ENCODE measurements around the gene CGB8.

DNA sequence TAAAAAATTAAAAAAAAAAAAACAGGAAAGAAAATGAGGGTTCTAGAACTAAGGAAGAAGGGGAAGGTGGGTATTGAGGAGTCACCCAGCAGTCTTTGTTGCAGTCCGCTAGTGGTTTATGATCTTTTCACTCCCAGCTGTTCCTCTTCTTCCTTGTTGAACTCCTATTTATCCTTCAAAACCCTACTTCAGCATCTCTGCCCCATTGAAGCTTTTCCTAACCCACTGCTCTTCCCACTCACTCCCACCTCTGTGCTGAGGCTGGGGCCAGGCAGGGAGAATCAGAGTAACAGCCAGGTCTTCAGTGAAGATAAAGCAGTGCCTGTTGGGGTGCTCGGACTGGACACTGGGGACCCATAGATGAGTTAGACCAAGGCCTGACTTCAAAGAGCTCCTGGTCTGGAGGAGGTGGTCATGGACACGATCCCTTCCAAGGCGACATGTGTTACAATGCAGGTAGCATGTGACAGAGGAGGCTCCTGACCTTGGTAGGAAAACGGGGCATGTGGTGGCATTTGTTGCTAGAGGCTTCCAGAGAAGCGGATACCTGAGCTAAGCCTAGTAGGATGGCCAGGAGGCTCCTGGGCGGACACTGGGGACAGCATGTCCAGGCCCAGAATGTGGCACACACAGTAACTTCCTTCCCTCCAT, 43.8 kb downstream of the CGB8 start:
- TF ChIP-seq, protein P1, sequence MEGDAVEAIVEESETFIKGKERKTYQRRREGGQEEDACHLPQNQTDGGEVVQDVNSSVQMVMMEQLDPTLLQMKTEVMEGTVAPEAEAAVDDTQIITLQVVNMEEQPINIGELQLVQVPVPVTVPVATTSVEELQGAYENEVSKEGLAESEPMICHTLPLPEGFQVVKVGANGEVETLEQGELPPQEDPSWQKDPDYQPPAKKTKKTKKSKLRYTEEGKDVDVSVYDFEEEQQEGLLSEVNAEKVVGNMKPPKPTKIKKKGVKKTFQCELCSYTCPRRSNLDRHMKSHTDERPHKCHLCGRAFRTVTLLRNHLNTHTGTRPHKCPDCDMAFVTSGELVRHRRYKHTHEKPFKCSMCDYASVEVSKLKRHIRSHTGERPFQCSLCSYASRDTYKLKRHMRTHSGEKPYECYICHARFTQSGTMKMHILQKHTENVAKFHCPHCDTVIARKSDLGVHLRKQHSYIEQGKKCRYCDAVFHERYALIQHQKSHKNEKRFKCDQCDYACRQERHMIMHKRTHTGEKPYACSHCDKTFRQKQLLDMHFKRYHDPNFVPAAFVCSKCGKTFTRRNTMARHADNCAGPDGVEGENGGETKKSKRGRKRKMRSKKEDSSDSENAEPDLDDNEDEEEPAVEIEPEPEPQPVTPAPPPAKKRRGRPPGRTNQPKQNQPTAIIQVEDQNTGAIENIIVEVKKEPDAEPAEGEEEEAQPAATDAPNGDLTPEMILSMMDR (IDR thresholded peaks at IDR 0.05) = no peak
- TF ChIP-seq, protein P2, sequence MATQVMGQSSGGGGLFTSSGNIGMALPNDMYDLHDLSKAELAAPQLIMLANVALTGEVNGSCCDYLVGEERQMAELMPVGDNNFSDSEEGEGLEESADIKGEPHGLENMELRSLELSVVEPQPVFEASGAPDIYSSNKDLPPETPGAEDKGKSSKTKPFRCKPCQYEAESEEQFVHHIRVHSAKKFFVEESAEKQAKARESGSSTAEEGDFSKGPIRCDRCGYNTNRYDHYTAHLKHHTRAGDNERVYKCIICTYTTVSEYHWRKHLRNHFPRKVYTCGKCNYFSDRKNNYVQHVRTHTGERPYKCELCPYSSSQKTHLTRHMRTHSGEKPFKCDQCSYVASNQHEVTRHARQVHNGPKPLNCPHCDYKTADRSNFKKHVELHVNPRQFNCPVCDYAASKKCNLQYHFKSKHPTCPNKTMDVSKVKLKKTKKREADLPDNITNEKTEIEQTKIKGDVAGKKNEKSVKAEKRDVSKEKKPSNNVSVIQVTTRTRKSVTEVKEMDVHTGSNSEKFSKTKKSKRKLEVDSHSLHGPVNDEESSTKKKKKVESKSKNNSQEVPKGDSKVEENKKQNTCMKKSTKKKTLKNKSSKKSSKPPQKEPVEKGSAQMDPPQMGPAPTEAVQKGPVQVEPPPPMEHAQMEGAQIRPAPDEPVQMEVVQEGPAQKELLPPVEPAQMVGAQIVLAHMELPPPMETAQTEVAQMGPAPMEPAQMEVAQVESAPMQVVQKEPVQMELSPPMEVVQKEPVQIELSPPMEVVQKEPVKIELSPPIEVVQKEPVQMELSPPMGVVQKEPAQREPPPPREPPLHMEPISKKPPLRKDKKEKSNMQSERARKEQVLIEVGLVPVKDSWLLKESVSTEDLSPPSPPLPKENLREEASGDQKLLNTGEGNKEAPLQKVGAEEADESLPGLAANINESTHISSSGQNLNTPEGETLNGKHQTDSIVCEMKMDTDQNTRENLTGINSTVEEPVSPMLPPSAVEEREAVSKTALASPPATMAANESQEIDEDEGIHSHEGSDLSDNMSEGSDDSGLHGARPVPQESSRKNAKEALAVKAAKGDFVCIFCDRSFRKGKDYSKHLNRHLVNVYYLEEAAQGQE (IDR thresholded peaks at IDR 0.05; ENCODE audit: insufficient read depth in 1 of 2, low read depth in 2 of 2, low read length in 1 of 2) = no peak
- TF ChIP-seq POLR2AphosphoS5 (IDR thresholded peaks at IDR 0.05; ENCODE audit: low read depth, low read length) (no peak), SIN3A (IDR thresholded peaks at IDR 0.05; ENCODE audit: borderline replicate concordance, insufficient read depth, low read depth, low read length) (no peak), TCF7L2 (IDR thresholded peaks at IDR 0.05; ENCODE audit: low read depth, low read length) (no peak)
